ENCODE results near the gene RAB7A. TPM values are rescaled to one million over a fixed set of nuclear protein-coding genes. Genes with fewer than 3 reads are reported as not detected.
"Not testable (repeated sequence)": the region's sequence is repeated elsewhere in the genome, so short reads cannot be mapped to it uniquely, and the experiment has no call there.

Gene RAB7A
- total RNA-seq, 1 experiment from 2014 or later: 233 TPM

GRCh38 chr3:128749035-128749434, 23.1 kb downstream of the RAB7A start:
- intact Hi-C loops (cut with micrococcal nuclease): no loop called here
- H4K20me1 ChIP-seq (ENCODE audit: insufficient read depth): peaks cover 11% of the 10 kb centered on the region; the same call in 1 of the 2 replicates
- RAD21 ChIA-PET (ENCODE audit: low non-redundant PET in 1 of 2, low total read pairs in 2 of 2, uncharacterized antibody in 2 of 2, unreplicated experiment in 2 of 2): no interaction called here

GRCh38 chr3:128749561-128749960, 23.6 kb downstream of the RAB7A start:
- POLR2A ChIA-PET: not testable (repeated sequence)

More at GRCh38 chr3:128749035-128749434, 23.1 kb downstream of the RAB7A start:
- Histone ChIP-seq H2AFZ (ENCODE audit: low read depth, low read length, poor library complexity, severe bottlenecking) (no peak overlapping the region), H3K79me2 (ENCODE audit: insufficient read depth, low read length) (peaks cover 98% of the 10 kb centered on the region), H3K9ac (ENCODE audit: low read length) (no peak overlapping the region), H3K4me1 (ENCODE audit: control insufficient read depth in 1 of 2, insufficient read depth in 2 of 2, low read length in 2 of 2) (no peaks in the 10 kb centered on the region), H3K27me3 (ENCODE audit: insufficient read depth, low read length) (no peaks in the 10 kb centered on the region), H3K4me3 (replicated peaks in 1 of 2; ENCODE audit: low read depth in 1 of 2, low read length in 2 of 2) (no peak overlapping the region), H3K9me2 (ENCODE audit: insufficient read depth) (no peaks in the 10 kb centered on the region), H3K27ac (ENCODE audit: low read depth, low read length) (no peak overlapping the region), H3K36me3 (ENCODE audit: control insufficient read depth in 1 of 2, insufficient read depth in 2 of 2, low read length in 2 of 2) (0 out of 4 replicates have a peak, but pooled peaks cover 0 to 5% of the 10 kb centered on the region in 2 experiments), H3K9me3 (ENCODE audit: control insufficient read depth in 1 of 2, insufficient read depth in 1 of 2, low read depth in 1 of 2, low read length in 2 of 2) (no peaks in the 10 kb centered on the region), H3K4me2 (ENCODE audit: low read length) (no peak overlapping the region)
- DNase-seq (ENCODE audit: low read depth, low spot score) (no peak), ATAC-seq (no peak)
- no peak for TF ChIP-seq FOSL1 (IDR thresholded peaks at IDR 0.05; ENCODE audit: low read depth)
- TF ChIP-seq, protein P1, sequence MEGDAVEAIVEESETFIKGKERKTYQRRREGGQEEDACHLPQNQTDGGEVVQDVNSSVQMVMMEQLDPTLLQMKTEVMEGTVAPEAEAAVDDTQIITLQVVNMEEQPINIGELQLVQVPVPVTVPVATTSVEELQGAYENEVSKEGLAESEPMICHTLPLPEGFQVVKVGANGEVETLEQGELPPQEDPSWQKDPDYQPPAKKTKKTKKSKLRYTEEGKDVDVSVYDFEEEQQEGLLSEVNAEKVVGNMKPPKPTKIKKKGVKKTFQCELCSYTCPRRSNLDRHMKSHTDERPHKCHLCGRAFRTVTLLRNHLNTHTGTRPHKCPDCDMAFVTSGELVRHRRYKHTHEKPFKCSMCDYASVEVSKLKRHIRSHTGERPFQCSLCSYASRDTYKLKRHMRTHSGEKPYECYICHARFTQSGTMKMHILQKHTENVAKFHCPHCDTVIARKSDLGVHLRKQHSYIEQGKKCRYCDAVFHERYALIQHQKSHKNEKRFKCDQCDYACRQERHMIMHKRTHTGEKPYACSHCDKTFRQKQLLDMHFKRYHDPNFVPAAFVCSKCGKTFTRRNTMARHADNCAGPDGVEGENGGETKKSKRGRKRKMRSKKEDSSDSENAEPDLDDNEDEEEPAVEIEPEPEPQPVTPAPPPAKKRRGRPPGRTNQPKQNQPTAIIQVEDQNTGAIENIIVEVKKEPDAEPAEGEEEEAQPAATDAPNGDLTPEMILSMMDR (IDR thresholded peaks at IDR 0.05 in 2 of 3, conservative IDR thresholded peaks at IDR 0.05 in 1 of 3; ENCODE audit: borderline replicate concordance in 1 of 3, insufficient read depth in 1 of 3, low read depth in 2 of 3, low read length in 2 of 3): no peak
- no peak for TF ChIP-seq ZFX (IDR thresholded peaks at IDR 0.05)
- no peak for TF ChIP-seq YY1 (IDR thresholded peaks at IDR 0.05; ENCODE audit: extremely low read depth, insufficient replicate concordance, low read depth, low read length)
- no peak for TF ChIP-seq SP1 (IDR thresholded peaks at IDR 0.05; ENCODE audit: low read depth)
- TF ChIP-seq SIN3A (IDR thresholded peaks at IDR 0.05; ENCODE audit: low read depth): no peak
- TF ChIP-seq, protein P2, sequence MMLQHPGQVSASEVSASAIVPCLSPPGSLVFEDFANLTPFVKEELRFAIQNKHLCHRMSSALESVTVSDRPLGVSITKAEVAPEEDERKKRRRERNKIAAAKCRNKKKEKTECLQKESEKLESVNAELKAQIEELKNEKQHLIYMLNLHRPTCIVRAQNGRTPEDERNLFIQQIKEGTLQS (IDR thresholded peaks at IDR 0.05): no peak
- TF ChIP-seq SRF (IDR thresholded peaks at IDR 0.05; ENCODE audit: low read depth): no peak
- no peak for TF ChIP-seq ZNF274 (IDR thresholded peaks at IDR 0.05; ENCODE audit: low read depth, low read length)
- TF ChIP-seq POLR2A (IDR thresholded peaks at IDR 0.05; ENCODE audit: borderline replicate concordance, extremely low read depth, insufficient read depth, insufficient read length): no peak
- TF ChIP-seq EZH2 (IDR thresholded peaks at IDR 0.05): no peak
- TF ChIP-seq ELF1 (IDR thresholded peaks at IDR 0.05; ENCODE audit: borderline replicate concordance, low read depth): no peak
- no peak for TF ChIP-seq EZH2phosphoT487 (IDR thresholded peaks at IDR 0.05; ENCODE audit: borderline replicate concordance)
- TF ChIP-seq CBX3 (IDR thresholded peaks at IDR 0.05; ENCODE audit: low read depth): no peak
- TF ChIP-seq JUND (IDR thresholded peaks at IDR 0.05): no peak
- no peak for TF ChIP-seq ZBTB33 (IDR thresholded peaks at IDR 0.05; ENCODE audit: extremely low read depth, insufficient replicate concordance, low read length)
- TF ChIP-seq CEBPB (IDR thresholded peaks at IDR 0.05; ENCODE audit: low read depth): no peak
- ChIA-PET POLR2A (no interaction called here), CTCF (no interaction called here)
- BruUV-seq (replicated peaks): no TSS peak

More at GRCh38 chr3:128749561-128749960, 23.6 kb downstream of the RAB7A start:
- H3K36me3 ChIP-seq (ENCODE audit: control insufficient read depth in 1 of 2, insufficient read depth in 2 of 2, low read length in 2 of 2); ATAC-seq; intact Hi-C loops (cut with micrococcal nuclease); H3K4me2 ChIP-seq (ENCODE audit: low read length); H3K9ac ChIP-seq (ENCODE audit: low read length); H3K4me1 ChIP-seq (ENCODE audit: control insufficient read depth in 1 of 2, insufficient read depth in 2 of 2, low read length in 2 of 2); RAD21 ChIA-PET (ENCODE audit: low non-redundant PET in 1 of 2, low total read pairs in 2 of 2, uncharacterized antibody in 2 of 2, unreplicated experiment in 2 of 2); H3K9me3 ChIP-seq (ENCODE audit: control insufficient read depth in 1 of 2, insufficient read depth in 1 of 2, low read depth in 1 of 2, low read length in 2 of 2); CTCF ChIA-PET; H2AFZ ChIP-seq (ENCODE audit: low read depth, low read length, poor library complexity, severe bottlenecking); H3K4me3 ChIP-seq (replicated peaks in 1 of 2; ENCODE audit: low read depth in 1 of 2, low read length in 2 of 2); H3K27ac ChIP-seq (ENCODE audit: low read depth, low read length); H3K27me3 ChIP-seq (ENCODE audit: insufficient read depth, low read length); H3K9me2 ChIP-seq (ENCODE audit: insufficient read depth); DNase-seq (ENCODE audit: low read depth, low spot score); BruUV-seq (replicated peaks): not testable (repeated sequence)
- Histone ChIP-seq H4K20me1 (ENCODE audit: insufficient read depth) (peaks cover 14% of the 10 kb centered on the region; the same call in 1 of the 2 replicates), H3K79me2 (ENCODE audit: insufficient read depth, low read length) (peaks cover 98% of the 10 kb centered on the region)

Data from HCT116 (cell line).